ENCODE data around the gene FGD2. TPM values are rescaled to one million over a fixed set of nuclear protein-coding genes. Genes with fewer than 3 reads are reported as not detected.

Gene FGD2
- total and polyA plus RNA-seq, 3 donors from 2014 or later, result 5.8 to 16.0 (median 7.0) TPM

DNA sequence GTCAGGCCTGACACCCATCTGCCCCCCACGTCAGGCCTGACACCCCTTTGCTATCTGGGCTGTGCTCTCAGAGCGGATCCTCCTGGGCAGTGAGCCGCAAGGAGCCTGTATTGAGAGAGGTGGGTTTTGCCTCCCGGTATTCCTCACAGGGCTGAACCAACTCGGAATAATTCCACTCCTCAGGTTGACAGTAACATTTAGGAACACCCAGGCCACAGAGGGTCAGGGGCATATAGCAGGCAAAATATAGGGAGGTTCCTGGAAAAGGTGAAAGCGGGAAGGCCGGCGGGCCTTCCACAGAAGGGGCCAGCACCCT lies 6.8 kb upstream of the FGD2 start:
- 47 to 72% methylated on average over 8 of the region's 8 CpGs for WGBS, 2 donors
- TF ChIP-seq POLR2A (IDR thresholded peaks at IDR 0.05), result peak; percentile 33
- TF ChIP-seq, protein P1, sequence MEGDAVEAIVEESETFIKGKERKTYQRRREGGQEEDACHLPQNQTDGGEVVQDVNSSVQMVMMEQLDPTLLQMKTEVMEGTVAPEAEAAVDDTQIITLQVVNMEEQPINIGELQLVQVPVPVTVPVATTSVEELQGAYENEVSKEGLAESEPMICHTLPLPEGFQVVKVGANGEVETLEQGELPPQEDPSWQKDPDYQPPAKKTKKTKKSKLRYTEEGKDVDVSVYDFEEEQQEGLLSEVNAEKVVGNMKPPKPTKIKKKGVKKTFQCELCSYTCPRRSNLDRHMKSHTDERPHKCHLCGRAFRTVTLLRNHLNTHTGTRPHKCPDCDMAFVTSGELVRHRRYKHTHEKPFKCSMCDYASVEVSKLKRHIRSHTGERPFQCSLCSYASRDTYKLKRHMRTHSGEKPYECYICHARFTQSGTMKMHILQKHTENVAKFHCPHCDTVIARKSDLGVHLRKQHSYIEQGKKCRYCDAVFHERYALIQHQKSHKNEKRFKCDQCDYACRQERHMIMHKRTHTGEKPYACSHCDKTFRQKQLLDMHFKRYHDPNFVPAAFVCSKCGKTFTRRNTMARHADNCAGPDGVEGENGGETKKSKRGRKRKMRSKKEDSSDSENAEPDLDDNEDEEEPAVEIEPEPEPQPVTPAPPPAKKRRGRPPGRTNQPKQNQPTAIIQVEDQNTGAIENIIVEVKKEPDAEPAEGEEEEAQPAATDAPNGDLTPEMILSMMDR (IDR thresholded peaks at IDR 0.05), result no peak
- H3K27me3 ChIP-seq, result no peaks in the 10 kb centered on the region
- peak overlapping the region; percentile 88 to 95 for H3K27ac ChIP-seq
- DNase-seq, result peak; percentile 91
- no peak overlapping the region for H3K4me3 ChIP-seq
- intact Hi-C loops (cut with DNase I; ENCODE audit: low total_unique reads), result no loop called here
- H3K9me3 ChIP-seq, result no peaks in the 10 kb centered on the region
- H3K4me1 ChIP-seq, result peaks cover 36% of the 10 kb centered on the region
- no peaks in the 10 kb centered on the region for H3K36me3 ChIP-seq (ENCODE audit: low read depth, missing control alignments)

DNA sequence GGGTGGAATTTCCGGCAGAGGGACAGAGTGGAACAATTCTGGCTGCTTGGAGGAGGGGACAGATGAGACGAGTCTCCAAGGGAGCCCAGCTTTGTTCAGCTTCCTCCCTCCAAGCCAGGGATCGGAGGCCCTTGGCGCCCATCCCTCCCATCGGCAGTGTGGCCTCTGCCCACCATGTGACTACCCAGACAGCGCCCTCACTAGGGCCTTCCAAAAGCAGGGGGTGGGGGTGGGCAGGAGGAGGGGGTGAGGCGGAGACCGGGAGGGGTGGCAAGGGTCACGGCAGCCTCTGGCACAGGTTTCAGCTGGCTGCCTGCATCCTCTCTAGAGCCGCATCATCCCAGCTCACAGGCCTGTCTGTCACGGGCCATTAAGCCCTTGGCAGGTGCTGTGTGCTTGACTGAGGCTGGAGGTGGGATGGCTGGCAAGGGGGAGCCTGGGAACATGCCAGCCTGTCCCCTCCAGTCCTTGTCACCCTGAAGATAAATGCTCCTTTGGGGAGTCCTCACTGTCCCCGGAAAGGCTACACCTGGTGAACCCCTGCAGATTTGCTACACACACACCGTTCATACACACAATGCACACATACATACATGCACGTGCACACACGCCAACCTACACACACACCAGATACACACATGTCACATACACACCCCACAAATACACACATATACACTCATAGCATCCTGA lies 6.2 kb upstream of the FGD2 start:
- no peaks in the 10 kb centered on the region for H3K9me3 ChIP-seq
- TF ChIP-seq POLR2A (IDR thresholded peaks at IDR 0.05), result no peak
- TF ChIP-seq, protein P1 (IDR thresholded peaks at IDR 0.05), result no peak
- WGBS, 2 donors, result 81 to 84% methylated on average over 12 to 15 of the region's 15 CpGs
- no peak overlapping the region for H3K4me3 ChIP-seq
- H3K36me3 ChIP-seq (ENCODE audit: low read depth, missing control alignments), result no peaks in the 10 kb centered on the region
- intact Hi-C loops (cut with DNase I; ENCODE audit: low total_unique reads), result no loop called here
- no peak for DNase-seq
- peaks cover 36% of the 10 kb centered on the region for H3K4me1 ChIP-seq
- no peaks in the 10 kb centered on the region for H3K27me3 ChIP-seq
- peak overlapping the region; percentile 88 to 95 for H3K27ac ChIP-seq

DNA sequence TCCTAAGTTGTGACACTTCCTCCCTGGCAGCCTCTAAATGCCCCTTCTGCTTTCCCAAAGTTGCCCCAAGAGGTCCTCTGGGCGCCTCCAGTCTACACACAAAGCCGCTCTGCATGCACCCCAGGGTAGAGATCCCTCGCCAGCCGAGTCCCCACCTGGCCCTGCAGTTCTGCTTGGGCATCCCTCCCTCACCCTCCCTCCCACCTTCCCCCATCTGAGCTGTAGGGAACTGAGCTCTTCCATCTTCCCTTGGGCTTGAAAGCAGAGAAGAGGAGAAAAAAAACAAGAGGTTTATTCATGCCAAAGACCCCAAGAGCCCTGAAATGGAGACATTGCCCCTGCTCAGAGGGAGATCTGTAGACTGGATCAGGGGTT lies 5.7 kb upstream of the FGD2 start:
- no peaks in the 10 kb centered on the region for H3K27me3 ChIP-seq
- no peaks in the 10 kb centered on the region for H3K36me3 ChIP-seq (ENCODE audit: low read depth, missing control alignments)
- 89 to 98% methylated on average over 4 of the region's 4 CpGs for WGBS, 2 donors
- H3K4me1 ChIP-seq, result peaks cover 36% of the 10 kb centered on the region
- DNase-seq, result no peak
- H3K4me3 ChIP-seq, result no peak overlapping the region
- no peaks in the 10 kb centered on the region for H3K9me3 ChIP-seq
- H3K27ac ChIP-seq, result peak overlapping the region; percentile 88 to 95
- intact Hi-C loops (cut with DNase I; ENCODE audit: low total_unique reads), result no loop called here
- TF ChIP-seq POLR2A (IDR thresholded peaks at IDR 0.05), result no peak

DNA sequence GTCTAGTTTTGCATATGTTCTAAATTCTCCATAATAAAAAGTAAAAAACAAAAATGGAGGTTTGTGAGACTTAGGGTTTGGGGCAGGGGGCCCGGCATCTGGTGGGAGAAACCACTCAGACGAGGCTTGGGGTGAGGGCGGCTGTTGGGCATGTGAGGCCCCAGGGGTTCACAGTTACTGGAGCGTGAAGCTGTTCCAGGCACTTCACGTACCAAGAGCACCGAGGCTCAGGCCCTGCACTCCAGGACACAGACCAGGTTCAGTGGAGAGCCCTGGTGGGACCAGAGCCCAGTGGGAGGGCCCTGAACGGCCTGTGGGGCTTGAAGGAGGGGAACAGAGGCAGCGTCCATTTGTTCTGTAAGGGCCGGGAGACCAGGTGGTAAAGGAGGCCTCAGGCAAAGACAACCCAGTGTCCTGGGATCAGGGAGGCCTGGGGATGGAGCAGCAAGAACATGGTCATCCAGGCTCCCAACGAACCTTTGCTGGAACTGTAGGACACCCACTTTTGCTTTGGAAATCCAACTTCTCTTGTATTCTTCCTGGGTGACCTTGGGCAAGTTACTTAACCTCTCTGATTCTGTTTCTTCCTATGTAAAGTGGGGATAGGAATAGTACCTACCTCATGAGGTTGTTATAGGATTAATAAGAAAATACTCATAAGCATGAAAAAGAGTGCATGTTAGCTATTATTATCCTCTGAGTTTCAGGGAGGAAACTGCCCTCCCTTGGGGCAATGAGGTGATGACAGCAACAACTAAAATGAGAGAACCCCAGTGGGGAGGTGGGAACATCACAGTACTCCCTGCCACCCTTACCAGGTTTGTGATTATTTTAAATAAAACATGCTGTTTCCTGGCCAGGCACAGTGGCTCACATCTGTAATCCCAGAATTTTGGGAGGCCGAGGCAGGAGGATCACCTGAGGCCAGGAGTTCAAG lies 1.1 kb upstream of the FGD2 start:
- no peak for DNase-seq
- Histone ChIP-seq H3K27me3 (no peaks in the 10 kb centered on the region), H3K4me3 (no peak overlapping the region), H3K4me1 (peaks cover 10% of the 10 kb centered on the region), H3K36me3 (ENCODE audit: low read depth, missing control alignments) (no peaks in the 10 kb centered on the region), H3K9me3 (no peaks in the 10 kb centered on the region), H3K27ac (no peak overlapping the region)
- TF ChIP-seq, protein P1 (IDR thresholded peaks at IDR 0.05), result no peak
- 67 to 73% methylated on average over 11 of the region's 11 CpGs for WGBS, 2 donors
- intact Hi-C loops (cut with DNase I; ENCODE audit: low total_unique reads), result no loop called here

DNA sequence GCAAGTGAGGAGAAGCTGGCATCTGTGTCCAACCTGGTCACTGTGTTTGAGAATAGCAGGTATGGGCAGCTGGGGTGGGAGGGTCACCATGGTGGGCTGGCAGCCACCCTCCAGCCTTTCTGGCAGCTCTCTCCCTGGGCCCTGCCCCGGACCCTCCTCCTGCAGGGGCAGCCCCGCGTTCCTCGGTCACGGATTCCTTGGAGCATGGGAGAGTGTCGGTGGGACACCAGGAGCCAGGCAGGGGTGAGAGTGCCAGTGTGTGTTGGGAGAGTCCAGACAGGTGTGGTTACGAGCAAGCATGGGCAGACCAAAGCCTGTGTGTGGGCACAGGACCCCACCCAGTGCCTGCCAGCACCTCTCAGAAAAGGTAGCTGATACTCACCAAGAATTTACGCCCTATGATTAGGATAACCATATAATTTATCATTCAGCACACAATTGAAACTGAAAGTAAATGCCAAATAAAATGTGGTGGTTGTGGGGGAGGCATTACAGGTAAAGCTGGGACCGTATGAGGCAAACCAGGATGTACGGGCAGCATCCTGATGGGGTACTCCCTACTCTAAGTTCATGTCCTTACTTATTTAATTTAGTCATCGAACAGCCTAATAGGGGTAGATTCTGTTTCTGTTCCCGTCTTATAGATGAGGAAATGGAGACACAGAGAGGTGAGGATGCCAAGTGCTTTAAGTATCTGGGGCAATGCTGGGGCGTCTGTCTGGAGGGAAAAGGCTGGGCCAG lies 542 bp downstream of the FGD2 start:
- peaks cover 7% of the 10 kb centered on the region for H3K4me1 ChIP-seq
- H3K27ac ChIP-seq, result no peak overlapping the region
- no peak for TF ChIP-seq POLR2A (IDR thresholded peaks at IDR 0.05)
- TF ChIP-seq, protein P1 (IDR thresholded peaks at IDR 0.05), result no peak
- no peak overlapping the region for H3K4me3 ChIP-seq
- no peaks in the 10 kb centered on the region for H3K9me3 ChIP-seq
- intact Hi-C loops (cut with DNase I; ENCODE audit: low total_unique reads), result no loop called here
- no peaks in the 10 kb centered on the region for H3K36me3 ChIP-seq (ENCODE audit: low read depth, missing control alignments)
- DNase-seq, result no peak
- 84 to 90% methylated on average over 8 to 13 of the region's 13 CpGs for WGBS, 2 donors
- no peaks in the 10 kb centered on the region for H3K27me3 ChIP-seq

Measured in testis (tissue), 3 donors.